Embryonic facial prominence (tissue), 1 donor: ENCODE results near the gene ATXN7L1.
"Not testable (repeated sequence)": the region's sequence is repeated elsewhere in the genome, so short reads cannot be mapped to it uniquely, and the experiment has no call there.

Experiments used
- DNase-seq: peaks from one replicate; pipeline ENCODE4 v3.0.0-alpha.2; 2016; ENCODE audit errors: extremely low spot score

ATXN7L1 gene

DNA sequence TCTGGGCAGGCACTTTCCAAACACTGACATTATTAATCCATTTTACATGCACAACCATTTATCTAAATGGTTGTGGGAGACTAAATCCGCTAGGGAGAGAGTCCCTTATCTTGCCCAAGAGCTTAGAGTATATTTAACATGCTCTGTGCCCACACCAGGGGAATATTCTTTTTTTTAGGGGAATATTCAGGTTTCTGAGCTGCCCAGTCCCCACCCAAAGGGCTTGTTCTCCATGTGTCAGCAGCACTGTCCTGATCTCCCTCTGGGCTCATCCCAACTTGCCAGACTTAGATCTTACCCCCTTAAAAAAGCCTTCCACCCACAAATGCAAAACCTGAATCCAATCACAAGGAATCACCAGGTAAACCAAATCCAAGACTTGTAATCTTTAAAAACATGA lies 132.1 kb downstream of the ATXN7L1 start:
- DNase-seq: no peak

DNA sequence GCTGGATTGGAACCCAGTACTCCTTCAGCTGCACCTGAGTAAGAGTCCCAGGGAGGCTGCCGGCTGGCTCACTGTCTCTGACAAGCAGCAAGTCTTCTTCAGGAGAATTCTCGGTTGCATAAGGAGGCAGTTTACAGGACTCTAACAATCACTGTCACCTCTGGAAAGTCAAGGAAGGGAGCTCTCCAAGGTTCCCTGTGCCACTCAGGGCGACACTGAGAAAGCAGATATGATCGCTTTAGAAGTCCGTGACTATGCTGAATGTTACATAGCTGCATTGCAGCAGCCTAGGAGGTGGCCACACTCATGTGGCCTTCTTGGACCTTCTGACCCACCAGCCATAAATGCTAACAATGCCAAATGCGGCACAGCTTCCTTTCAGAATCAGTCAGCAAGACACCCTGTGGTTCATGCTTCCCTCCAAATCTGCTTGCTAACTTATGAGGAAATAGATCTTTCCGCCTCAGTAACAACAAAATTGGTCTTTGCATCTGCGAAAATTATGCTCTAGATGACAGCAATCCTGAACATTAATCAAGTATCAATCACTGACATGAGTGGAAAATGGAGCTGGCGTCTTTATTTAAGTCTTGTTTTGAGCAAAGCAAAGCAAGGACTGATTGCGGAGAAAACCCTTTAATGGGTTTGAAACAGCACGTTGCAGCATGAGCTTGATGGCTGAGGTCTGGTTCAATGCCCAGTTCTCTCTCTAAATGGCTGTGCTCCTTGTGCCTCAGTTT lies 132.9 kb downstream of the ATXN7L1 start:
- DNase-seq: no peak

- no peak for DNase-seq
Observed at GRCh38 chr7:105742787-105743186, 133.6 kb downstream of the ATXN7L1 start.

GRCh38 chr7:105741982-105742381 lies 134.4 kb downstream of the ATXN7L1 start:
- DNase-seq: no peak

DNA sequence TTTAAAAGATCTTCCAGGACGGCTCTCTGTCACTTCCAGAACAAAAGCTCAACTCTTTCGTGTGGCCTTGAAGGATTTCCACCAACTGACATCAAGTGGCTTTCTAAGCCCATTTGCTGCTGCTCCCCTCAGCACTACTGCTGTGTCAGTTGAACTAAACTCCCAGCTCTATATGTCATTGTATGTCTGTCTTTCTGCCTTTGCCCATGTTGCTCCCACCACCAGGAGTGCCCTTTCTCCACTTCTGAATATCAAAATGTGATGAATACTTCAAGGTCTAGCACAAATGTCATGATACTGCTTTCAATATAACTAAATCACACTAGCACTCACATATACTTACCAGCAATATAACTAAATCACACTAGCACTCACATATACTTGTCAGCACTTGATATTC lies 138.3 kb downstream of the ATXN7L1 start:
- no peak for DNase-seq

DNA sequence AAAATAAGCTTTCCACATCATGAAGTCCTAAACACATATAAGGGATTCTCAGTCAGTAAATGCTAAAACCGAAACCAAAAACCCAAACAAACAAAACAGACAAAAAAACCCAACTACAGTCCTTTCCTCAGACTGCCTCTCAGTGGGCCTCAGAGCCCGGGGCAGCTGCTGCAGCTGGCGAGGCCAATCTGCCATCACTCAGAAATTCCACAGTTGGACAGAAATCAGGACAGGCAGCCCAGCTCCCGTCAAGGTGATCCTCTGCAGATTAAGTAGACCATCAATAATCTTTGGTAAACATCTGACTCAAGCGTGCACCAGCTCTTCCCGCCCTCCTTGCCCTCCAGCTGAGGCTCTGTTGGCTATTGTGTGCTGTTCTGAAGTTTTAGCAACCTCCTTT lies 142.2 kb downstream of the ATXN7L1 start:
- no peak for DNase-seq

- DNase-seq: no peak
Observed at GRCh38 chr7:105731042-105731441, 145.4 kb downstream of the ATXN7L1 start.

GRCh38 chr7:105728028-105728427 lies 148.4 kb downstream of the ATXN7L1 start:
- DNase-seq: no peak

- no peak for DNase-seq
Observed at GRCh38 chr7:105724688-105725087, 151.7 kb downstream of the ATXN7L1 start.

GRCh38 chr7:105723572-105723971 lies 152.8 kb downstream of the ATXN7L1 start:
- DNase-seq: no peak

GRCh38 chr7:105721571-105722104 lies 154.8 kb downstream of the ATXN7L1 start:
- DNase-seq: no peak

DNA sequence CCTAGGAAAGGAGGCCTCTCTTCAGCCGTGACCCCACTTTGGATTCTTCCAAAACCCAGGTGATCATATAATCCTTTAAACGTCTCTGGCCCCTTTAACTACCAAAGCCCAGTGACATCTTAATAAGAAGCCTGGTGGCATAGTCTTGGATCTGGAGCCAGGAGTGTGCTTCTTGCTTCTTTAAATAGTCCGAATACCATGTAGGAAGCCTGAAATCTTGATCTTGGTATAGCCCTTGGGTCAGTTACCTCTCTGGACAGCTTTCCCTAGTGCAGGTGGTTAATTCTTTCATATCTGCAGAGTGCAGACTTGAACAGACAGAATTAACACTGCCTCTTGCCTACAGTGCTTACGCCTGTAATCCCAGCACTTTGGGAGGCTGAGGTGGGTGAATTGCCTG lies 156.5 kb downstream of the ATXN7L1 start:
- DNase-seq: no peak

GRCh38 chr7:105719395-105719794 lies 157.0 kb downstream of the ATXN7L1 start:
- DNase-seq: no peak

- no peak for DNase-seq
Observed at GRCh38 chr7:105718511-105718925, 157.9 kb downstream of the ATXN7L1 start.

GRCh38 chr7:105715528-105715927 lies 160.9 kb downstream of the ATXN7L1 start:
- DNase-seq: no peak

DNA sequence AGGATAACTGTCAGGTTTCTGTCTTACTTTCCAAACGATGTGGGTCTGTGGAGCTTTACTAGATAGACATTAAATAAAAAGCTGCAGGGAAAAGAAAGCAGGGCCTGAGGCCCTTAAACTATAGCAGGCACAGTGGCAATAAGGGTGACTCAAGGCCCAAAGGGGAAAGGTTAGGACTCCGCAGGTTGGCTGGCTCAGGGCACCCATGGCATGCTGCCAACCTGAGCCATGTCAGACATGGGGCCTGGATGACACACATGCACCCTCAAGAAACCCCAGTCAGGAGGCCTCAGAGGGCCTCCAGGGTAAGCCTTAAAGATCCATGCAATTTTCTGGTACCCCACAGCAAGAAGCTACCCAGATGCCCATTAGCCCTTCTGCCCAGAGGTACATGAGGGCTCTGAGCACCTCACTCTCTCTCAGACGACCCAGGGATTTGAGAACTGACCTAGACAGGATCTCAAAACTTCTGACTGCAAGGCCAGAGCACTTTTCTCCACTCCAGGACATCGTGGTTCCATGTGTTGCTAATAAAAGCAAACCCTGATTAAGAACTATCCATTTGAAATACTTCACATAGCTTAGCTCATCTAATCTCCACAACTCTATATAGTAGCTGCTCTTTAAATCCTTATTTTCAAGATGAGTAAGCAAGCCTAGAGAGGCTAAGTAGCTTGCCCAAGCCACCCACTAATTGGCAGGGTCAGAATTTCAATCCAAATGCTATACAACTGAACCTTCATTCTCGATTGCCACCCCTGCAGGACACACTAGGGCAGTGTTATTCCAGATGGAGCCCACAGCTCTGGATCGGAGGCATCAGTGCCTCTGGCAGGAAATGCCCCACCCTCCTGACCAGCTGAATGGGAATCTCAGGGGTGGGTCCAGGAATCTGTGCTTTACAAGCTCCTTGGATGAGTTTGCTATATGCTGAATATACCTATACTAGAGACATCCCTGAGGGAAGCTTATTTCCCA lies 162.6 kb downstream of the ATXN7L1 start:
- DNase-seq: no peak

GRCh38 chr7:105712877-105713276 lies 163.5 kb downstream of the ATXN7L1 start:
- no peak for DNase-seq

DNA sequence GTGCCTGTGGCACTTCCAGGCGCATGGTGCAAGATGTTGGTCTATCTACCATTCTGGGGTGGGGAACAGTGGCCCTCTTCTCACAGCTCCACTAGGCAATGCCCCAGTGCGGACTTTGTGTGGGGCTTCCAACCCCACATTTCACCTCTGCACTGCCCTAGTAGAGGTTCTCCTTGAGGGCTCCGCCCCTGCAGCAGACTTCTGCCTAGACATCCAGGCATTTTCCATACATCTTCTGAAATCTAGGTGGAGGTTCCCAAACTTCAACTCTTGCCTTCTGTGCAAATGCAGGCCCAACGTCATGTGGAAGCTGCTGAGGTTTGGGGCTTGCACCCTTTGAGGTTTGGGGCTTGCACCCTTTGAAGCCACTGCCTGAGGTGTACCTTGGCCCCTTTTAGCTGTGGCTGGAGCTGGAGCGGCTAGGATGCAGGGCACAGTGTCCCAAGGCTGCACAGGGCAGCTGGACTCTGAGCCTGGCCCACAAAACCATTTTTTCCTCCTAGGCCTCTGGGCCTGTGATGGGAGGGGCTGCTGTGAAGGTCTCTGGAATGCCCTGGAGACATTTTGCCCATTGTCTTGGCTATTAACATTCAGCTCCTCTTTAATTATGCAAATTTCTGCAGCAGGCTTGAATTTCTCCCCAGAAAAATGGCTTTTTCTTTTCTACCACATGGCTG lies 164.5 kb downstream of the ATXN7L1 start:
- DNase-seq: no peak

DNA sequence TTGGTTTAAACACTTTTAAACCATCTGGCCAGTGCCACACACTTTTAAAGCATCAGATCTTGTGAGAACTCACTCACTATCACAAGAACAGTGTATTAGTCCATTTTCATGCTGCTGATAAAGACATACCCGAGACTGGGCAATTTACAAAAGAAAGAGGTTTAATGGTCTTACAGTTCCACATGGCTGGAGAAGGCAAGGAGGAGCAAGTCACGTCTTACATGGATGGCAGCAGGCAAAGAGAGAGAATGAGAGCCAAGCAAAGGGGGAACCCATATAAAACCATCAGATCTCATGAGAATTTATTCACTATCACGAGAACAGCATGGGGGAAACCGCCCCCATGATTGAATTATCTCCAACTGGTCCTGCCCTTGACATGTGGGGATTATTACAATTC lies 165.7 kb downstream of the ATXN7L1 start:
- not testable (repeated sequence) for DNase-seq

DNA sequence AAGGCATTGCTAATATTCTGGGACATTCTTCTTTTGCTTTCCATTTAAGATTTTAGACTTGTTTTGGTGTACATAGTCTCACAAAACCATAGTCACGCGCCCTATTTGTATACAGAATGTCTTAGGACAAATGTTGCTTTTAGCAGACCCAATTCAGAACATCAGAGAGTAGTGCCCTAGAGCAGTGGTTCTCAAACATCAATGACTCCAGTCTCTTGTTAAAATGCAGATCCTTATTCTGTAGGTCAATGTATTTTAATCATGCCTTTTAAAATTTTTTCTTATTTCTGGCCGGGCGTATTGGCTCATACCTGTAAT lies 167.7 kb downstream of the ATXN7L1 start:
- no peak for DNase-seq

- no peak for DNase-seq
Observed at GRCh38 chr7:105707967-105708762, 168.2 kb downstream of the ATXN7L1 start.
